Gastrocnemius medialis (tissue), 4 donors: ENCODE measurements around the gene ZBTB20. TPM values are rescaled to one million over a fixed set of nuclear protein-coding genes. Genes with fewer than 3 reads are reported as not detected.

Experiments used
- ATAC-seq, 2 donors: fragments of 150-250 bp; one replicate each; pipeline ENCODE4 v1.9.1; 2016
- DNase-seq, 2 donors: peaks; one replicate each; pipeline ENCODE4 v3.0.0-alpha.2; 2019
- H3K27ac ChIP-seq, 4 donors: fragments of 200-600 bp; sonication (generic); 1 replicate in 1 of 4; 2 replicates in 3 of 4; pipeline ENCODE4 v1.5.1; 2016 to 2018; ENCODE audit warnings: mild to moderate bottlenecking in 2 of 4, moderate library complexity in 1 of 4
- H3K27me3 ChIP-seq, 3 donors: fragments of 200-600 bp; sonication (generic) in 2 of 3; 1 replicate in 1 of 3; 2 replicates in 2 of 3; pipeline versions ENCODE4 v1.5.1 to v1.6.0; 2016 to 2019; ENCODE audit warnings: mild to moderate bottlenecking in 1 of 3, moderate library complexity in 1 of 3
- H3K36me3 ChIP-seq, 2 donors: fragments of 200-600 bp; sonication (generic) in 1 of 2; one replicate each; pipeline ENCODE4 v1.5.1; 2017 to 2018
- H3K4me1 ChIP-seq, 2 donors: fragments of 200-600 bp; sonication (generic) in 1 of 2; one replicate each; pipeline ENCODE4 v1.5.1; 2016 to 2017; ENCODE audit warnings: mild to moderate bottlenecking in 2 of 2
- H3K4me3 ChIP-seq, 4 donors: fragments of 200-600 bp; sonication (generic) in 3 of 4; 1 replicate in 1 of 4; 2 replicates in 3 of 4; pipeline ENCODE4 v1.5.1; 2016 to 2019; ENCODE audit warnings: mild to moderate bottlenecking in 2 of 4
- H3K9me3 ChIP-seq, 3 donors: fragments of 200-600 bp; sonication (generic) in 2 of 3; 1 replicate in 1 of 3; 2 replicates in 2 of 3; pipeline ENCODE4 v1.5.1; 2016 to 2019
- CTCF ChIP-seq, 5 experiments: fragments of 450-650 bp in 3 of 5; fragments of 200-600 bp in 2 of 5; sonication (generic) in 2 of 5; IDR thresholded peaks in 4 of 5; conservative IDR thresholded peaks in 1 of 5; 1 replicate in 4 of 5; 2 replicates in 1 of 5; pipeline ENCODE4 v1.5.1; 2016 to 2019; ENCODE audit warnings: antibody characterized with exemption in 5 of 5, mild to moderate bottlenecking in 3 of 5, moderate library complexity in 3 of 5
- POLR2A ChIP-seq, 2 donors: fragments of 450-650 bp; IDR thresholded peaks; one replicate each; pipeline ENCODE4 v1.6.1; 2017; ENCODE audit warnings: antibody characterized with exemption in 2 of 2, mild to moderate bottlenecking in 2 of 2, moderate library complexity in 2 of 2
- in situ Hi-C, 4 donors: fragments of 200-750 bp; cut with MboI; loops; one replicate each; pipeline versions ENCODE4 v1.15.0 to v1.8.0; 2017; ENCODE audit warnings: low sequenced_read_pairs in 4 of 4
- intact Hi-C: fragments of 100-400 bp; cut with DNase I; formaldehyde crosslinking; loops from one replicate; pipeline ENCODE4 v1.15.1; 2023; ENCODE audit warnings: low total_unique reads
- total RNA-seq, 4 donors: library from RNA; depleted of rRNA; stranded (reverse); fragments of >200 nt; gene quantifications; one replicate each; pipeline versions ENCODE4 v1.1.0 to v1.2.3, GENCODE V29; 2016

Gene ZBTB20
- total RNA-seq, 4 donors from 2014 or later, result 47.6 to 86.5 (median 69.0) TPM

- no peak for DNase-seq
Observed at GRCh38 chr3:115007966-115008365, 139.1 kb downstream of the ZBTB20 start.

GRCh38 chr3:115004201-115005140 is 142.6 kb downstream of the ZBTB20 start:
- no peak for ATAC-seq
- Histone ChIP-seq H3K27me3 (no peaks in the 10 kb centered on the region), H3K4me1 (no peaks in the 10 kb centered on the region), H3K9me3 (no peaks in the 10 kb centered on the region), H3K4me3 (no peak overlapping the region), H3K27ac (no peak overlapping the region), H3K36me3 (no peaks in the 10 kb centered on the region)
- in situ Hi-C loops (no loop called here), intact Hi-C loops (no loop called here)
- TF ChIP-seq POLR2A (IDR thresholded peaks at IDR 0.05), result no peak
- TF ChIP-seq CTCF (IDR thresholded peaks at IDR 0.05 in 4 of 5, conservative IDR thresholded peaks at IDR 0.05 in 1 of 5), result no peak
- no peak for DNase-seq

More at GRCh38 chr3:115007966-115008365, 139.1 kb downstream of the ZBTB20 start:
- no peaks in the 10 kb centered on the region for H3K36me3 ChIP-seq
- no peaks in the 10 kb centered on the region for H3K9me3 ChIP-seq
- intact Hi-C loops (no loop called here), in situ Hi-C loops (no loop called here)
- no peak for TF ChIP-seq POLR2A (IDR thresholded peaks at IDR 0.05)
- no peak for TF ChIP-seq CTCF (IDR thresholded peaks at IDR 0.05 in 4 of 5, conservative IDR thresholded peaks at IDR 0.05 in 1 of 5)
- no peak overlapping the region for H3K27ac ChIP-seq
- no peak overlapping the region for H3K4me3 ChIP-seq
- no peaks in the 10 kb centered on the region for H3K27me3 ChIP-seq
- ATAC-seq, result no peak
- H3K4me1 ChIP-seq, result no peaks in the 10 kb centered on the region

GRCh38 chr3:114998971-114999579 is 148.0 kb downstream of the ZBTB20 start:
- no peaks in the 10 kb centered on the region for H3K27me3 ChIP-seq
- DNase-seq (no peak), ATAC-seq (no peak)
- no peaks in the 10 kb centered on the region for H3K9me3 ChIP-seq
- in situ Hi-C loops (no loop called here), intact Hi-C loops (no loop called here)
- TF ChIP-seq POLR2A (IDR thresholded peaks at IDR 0.05), result no peak
- no peak for TF ChIP-seq CTCF (IDR thresholded peaks at IDR 0.05 in 4 of 5, conservative IDR thresholded peaks at IDR 0.05 in 1 of 5)
- no peaks in the 10 kb centered on the region for H3K36me3 ChIP-seq
- H3K4me3 ChIP-seq, result no peak overlapping the region
- no peak overlapping the region for H3K27ac ChIP-seq
- no peaks in the 10 kb centered on the region for H3K4me1 ChIP-seq

- H3K27ac ChIP-seq, result no peak overlapping the region
- ATAC-seq (no peak), DNase-seq (no peak)
- H3K4me1 ChIP-seq, result no peaks in the 10 kb centered on the region
- no peaks in the 10 kb centered on the region for H3K9me3 ChIP-seq
- H3K4me3 ChIP-seq, result no peak overlapping the region
- no peaks in the 10 kb centered on the region for H3K36me3 ChIP-seq
- TF ChIP-seq CTCF (IDR thresholded peaks at IDR 0.05 in 4 of 5, conservative IDR thresholded peaks at IDR 0.05 in 1 of 5), result no peak
- TF ChIP-seq POLR2A (IDR thresholded peaks at IDR 0.05), result no peak
- intact Hi-C loops (no loop called here), in situ Hi-C loops (no loop called here)
- no peaks in the 10 kb centered on the region for H3K27me3 ChIP-seq
Observed at GRCh38 chr3:114994554-114995341, 152.3 kb downstream of the ZBTB20 start.
